HFF-Myc (cell line): ENCODE measurements around the gene DENND2A.
"Not testable (repeated sequence)": the region's sequence is repeated elsewhere in the genome, so short reads cannot be mapped to it uniquely, and the experiment has no call there.

Experiments used
- DNase-seq: peaks from one replicate; pipeline ENCODE4 v3.0.0-alpha.2; 2011; ENCODE audit warnings: low read depth; ENCODE audit errors: extremely low read depth
- H3K4me3 ChIP-seq: replicated peaks from 2 replicates; pipeline ENCODE4 v1.5.1; 2011; ENCODE audit warnings: low read depth, mild to moderate bottlenecking, control low read depth, low read length
- CTCF ChIP-seq: IDR thresholded peaks from 2 replicates; pipeline ENCODE4 v1.5.1; 2012; ENCODE audit warnings: mild to moderate bottlenecking, low read depth, low read length, control low read depth; ENCODE audit errors: missing control alignments

The DENND2A gene

GRCh38 chr7:140568021-140568813, 72.4 kb downstream of the DENND2A start:
- TF ChIP-seq CTCF: no peak
- DNase-seq: no peak
- no peak overlapping the region for H3K4me3 ChIP-seq

GRCh38 chr7:140566186-140566585, 74.4 kb downstream of the DENND2A start:
- H3K4me3 ChIP-seq: not testable (repeated sequence)
- DNase-seq: peak; percentile 24

- not testable (repeated sequence) for DNase-seq, H3K4me3 ChIP-seq
These were observed 74.9 kb downstream of the DENND2A start for GRCh38 chr7:140565761-140566160.

- no peak overlapping the region for H3K4me3 ChIP-seq
- no peak for TF ChIP-seq CTCF
- DNase-seq: no peak
These were observed 76.0 kb downstream of the DENND2A start for GRCh38 chr7:140564643-140565042.

- no peak overlapping the region for H3K4me3 ChIP-seq
- DNase-seq: no peak
- no peak for TF ChIP-seq CTCF
These were observed 77.6 kb downstream of the DENND2A start for GRCh38 chr7:140562926-140563481.

- H3K4me3 ChIP-seq: no peak overlapping the region
- no peak for TF ChIP-seq CTCF
- no peak for DNase-seq
These were observed 81.2 kb downstream of the DENND2A start for GRCh38 chr7:140559410-140559809.

- no peak for DNase-seq
- no peak overlapping the region for H3K4me3 ChIP-seq
- TF ChIP-seq CTCF: no peak
These were observed 82.6 kb downstream of the DENND2A start for GRCh38 chr7:140557809-140558518.
